Colonic mucosa (tissue), 4 donors: Measurements from ENCODE around the gene IL17RD. TPM values are rescaled to one million over a fixed set of nuclear protein-coding genes. Genes with fewer than 3 reads are reported as not detected.

Source experiments
- DNase-seq: peaks from one replicate; pipeline ENCODE4 v3.0.0-alpha.2; 2020
- H3K27ac ChIP-seq: fragments of 200-600 bp; one replicate; pipeline ENCODE4 v1.8.0; 2021
- H3K27me3 ChIP-seq: fragments of 200-600 bp; one replicate; pipeline ENCODE4 v1.8.0; 2021
- H3K36me3 ChIP-seq: fragments of 200-600 bp; one replicate; pipeline ENCODE4 v1.8.0; 2021
- H3K4me1 ChIP-seq: fragments of 200-600 bp; one replicate; pipeline ENCODE4 v1.8.0; 2021; ENCODE audit warnings: mild to moderate bottlenecking
- H3K4me3 ChIP-seq: fragments of 200-600 bp; one replicate; pipeline ENCODE4 v1.8.0; 2021
- H3K9ac ChIP-seq, 2 donors: one replicate each; pipeline ENCODE4 v1.7.0; 2013; ENCODE audit warnings: control low read depth in 2 of 2, low read depth in 2 of 2, low read length in 2 of 2
- H3K9me3 ChIP-seq: fragments of 200-600 bp; one replicate; pipeline ENCODE4 v1.8.0; 2021
- CTCF ChIP-seq: fragments of 200-600 bp; IDR thresholded peaks from one replicate; pipeline ENCODE4 v1.8.0; 2022; ENCODE audit warnings: antibody characterized with exemption, mild to moderate bottlenecking
- intact Hi-C: fragments of 100-400 bp; cut with DNase I; formaldehyde crosslinking; loops from one replicate; pipeline ENCODE4 v1.14.1; 2022
- total RNA-seq, 2 donors: library from RNA; stranded (reverse); fragmentation: NEBNext Ultra II Directional in 1 of 2; extraction: Animal tissue kit (Norgen Biotek cat#: 25700) in 1 of 2; gene quantifications; one replicate each; pipeline ENCODE4 v1.2.1, GENCODE V29; 2021
- donor health status: healthy.
- donor health status: DM: no; HTN: no; CAD: no.
- donor health status: DM: no; HTN: no; CAD: no.

IL17RD gene
- total RNA-seq, 2 donors from 2014 or later: 2.0 to 5.6 TPM

GRCh38 chr3:57130571-57131209 lies 34.5 kb downstream of the IL17RD start:
- no peak for TF ChIP-seq CTCF

GRCh38 chr3:57128826-57129667 lies 36.1 kb downstream of the IL17RD start:
- no peaks in the 10 kb centered on the region for H3K36me3 ChIP-seq
- no peak for DNase-seq
- TF ChIP-seq CTCF: no peak
- H3K27ac ChIP-seq: no peak overlapping the region
- H3K9me3 ChIP-seq: no peaks in the 10 kb centered on the region
- no peak overlapping the region for H3K4me3 ChIP-seq
- no peaks in the 10 kb centered on the region for H3K4me1 ChIP-seq
- H3K27me3 ChIP-seq: no peaks in the 10 kb centered on the region
- no peak overlapping the region for H3K9ac ChIP-seq
- intact Hi-C loops: no loop called here

More at GRCh38 chr3:57130571-57131209, 34.5 kb downstream of the IL17RD start:
- H3K4me3 ChIP-seq: no peak overlapping the region
- H3K27ac ChIP-seq: no peak overlapping the region
- H3K4me1 ChIP-seq: no peaks in the 10 kb centered on the region
- no peaks in the 10 kb centered on the region for H3K27me3 ChIP-seq
- intact Hi-C loops: no loop called here
- H3K36me3 ChIP-seq: no peaks in the 10 kb centered on the region
- no peak overlapping the region for H3K9ac ChIP-seq
- H3K9me3 ChIP-seq: no peaks in the 10 kb centered on the region
- no peak for DNase-seq

- no peak for TF ChIP-seq CTCF
- intact Hi-C loops: no loop called here
- no peaks in the 10 kb centered on the region for H3K27me3 ChIP-seq
- no peak overlapping the region for H3K4me3 ChIP-seq
- H3K9ac ChIP-seq: no peak overlapping the region
- no peak for DNase-seq
- H3K36me3 ChIP-seq: no peaks in the 10 kb centered on the region
- H3K27ac ChIP-seq: no peak overlapping the region
- H3K9me3 ChIP-seq: no peaks in the 10 kb centered on the region
- no peaks in the 10 kb centered on the region for H3K4me1 ChIP-seq
These were observed 37.1 kb downstream of the IL17RD start for GRCh38 chr3:57127891-57128518.

- H3K9ac ChIP-seq: no peak overlapping the region
- H3K9me3 ChIP-seq: no peaks in the 10 kb centered on the region
- no peak for DNase-seq
- TF ChIP-seq CTCF: no peak
- H3K4me1 ChIP-seq: no peaks in the 10 kb centered on the region
- intact Hi-C loops: no loop called here
- no peaks in the 10 kb centered on the region for H3K27me3 ChIP-seq
- H3K36me3 ChIP-seq: no peaks in the 10 kb centered on the region
- no peak overlapping the region for H3K4me3 ChIP-seq
- H3K27ac ChIP-seq: no peak overlapping the region
These were observed 38.9 kb downstream of the IL17RD start for GRCh38 chr3:57126244-57126643.

GRCh38 chr3:57120451-57121174 lies 44.5 kb downstream of the IL17RD start:
- intact Hi-C loops: no loop called here
- no peak for DNase-seq
- H3K27ac ChIP-seq: no peak overlapping the region
- H3K27me3 ChIP-seq: no peaks in the 10 kb centered on the region
- no peak overlapping the region for H3K9ac ChIP-seq
- TF ChIP-seq CTCF: no peak
- no peaks in the 10 kb centered on the region for H3K4me1 ChIP-seq
- no peaks in the 10 kb centered on the region for H3K9me3 ChIP-seq
- H3K4me3 ChIP-seq: no peak overlapping the region
- H3K36me3 ChIP-seq: no peaks in the 10 kb centered on the region
